ENCODE measurements around the gene NEURL4. TPM values are rescaled to one million over a fixed set of nuclear protein-coding genes. Genes with fewer than 3 reads are reported as not detected.

Gene NEURL4
- 20.7 and 22.1 TPM in 2 replicates for polyA plus RNA-seq (2012; rRNA removed)
- polyA plus RNA-seq (2012; cell fraction: cytosol; rRNA removed), result 4.9 and 7.6 TPM in 2 replicates
- polyA plus RNA-seq (2012; cell fraction: nucleus; rRNA removed), result 156 and 173 TPM in 2 replicates

DNA sequence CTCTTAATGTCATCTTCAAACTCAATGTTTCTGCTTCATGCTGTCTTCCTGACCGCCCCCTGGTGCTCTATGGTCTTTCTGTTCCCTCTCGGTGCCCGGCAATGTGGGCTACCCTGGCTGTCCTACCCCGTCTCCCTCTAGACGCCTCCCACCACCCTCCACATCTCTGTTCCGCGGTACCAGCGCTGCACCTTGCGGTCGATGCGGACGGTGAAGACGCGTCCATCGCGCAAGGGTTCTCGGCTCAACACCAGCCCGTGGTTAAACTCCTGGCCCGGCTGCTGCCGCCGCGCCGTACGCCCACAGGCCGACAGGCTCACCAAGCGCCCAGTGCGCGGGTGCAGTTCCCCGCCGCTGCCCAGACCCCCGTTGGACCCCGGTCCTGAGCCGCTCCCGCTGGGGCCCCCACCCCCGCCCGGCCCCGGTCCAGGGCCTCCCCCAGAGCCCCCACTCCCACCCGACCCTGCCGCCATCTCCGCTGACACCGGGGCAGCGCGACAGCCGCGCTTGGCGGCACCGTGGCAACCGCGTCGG lies at the start of gene NEURL4:
NEURL4 (minus strand) TSS at position 496 of the 534 bp plus-strand sequence; CDS start at position 473, 23 bp downstream.
- H3K4me3 ChIP-seq (ENCODE audit: low read depth in 2 of 2, low read length in 1 of 2), result peak within 1 kb of the TSS; percentile 69 to 93
- H3K4me1 ChIP-seq (ENCODE audit: control insufficient read depth in 1 of 2, insufficient read depth in 2 of 2, low read depth in 1 of 2, low read length in 1 of 2), result peaks cover 3 to 13% of the 10 kb centered on the region in 2 experiments; a peak in 2 of 4 replicates
- no peaks in the 10 kb centered on the region for H3K9me3 ChIP-seq
- peak within 1 kb of the TSS; percentile 86 for H3K4me2 ChIP-seq
- H3K9me2 ChIP-seq, result no peaks in the 10 kb centered on the region
- H3K27ac ChIP-seq (ENCODE audit: low read depth in 2 of 2, low read length in 1 of 2), result peak within 1 kb of the TSS; percentile 79 to 92
- H3F3A ChIP-seq (replicated peaks; ENCODE audit: insufficient read depth), result no peaks in the 10 kb centered on the region
- WGBS (ENCODE audit: low lambda C conversion rate), result 1% methylated on average over 28 of the region's 50 CpGs
- H3K9ac ChIP-seq, result peak within 1 kb of the TSS; percentile 65
- CTCF ChIA-PET, result interaction anchor here (0.8 to 2.3 kb wide), 8 partner anchors 16 to 283 kb away, joined by 3 to 7 read pairs (median 4); partner anchors contain the start of gene TMEM95
- no peaks in the 10 kb centered on the region for H4K20me1 ChIP-seq (ENCODE audit: insufficient read depth)
- H3K36me3 ChIP-seq (replicated peaks in 1 of 2; ENCODE audit: control insufficient read depth in 1 of 2, insufficient read depth in 2 of 2, low read length in 1 of 2), result peaks cover 2 to 25% of the 10 kb centered on the region in 2 experiments
- H2AFZ ChIP-seq (ENCODE audit: low read depth), result peak within 1 kb of the TSS; percentile 75
- DNase-seq, result no peak
- no peak; the same call in 1 of the 2 replicates for TF ChIP-seq MXI1 (IDR thresholded peaks at IDR 0.05; ENCODE audit: low read depth, low read length)
- TF ChIP-seq FOXM1 (IDR thresholded peaks at IDR 0.05; ENCODE audit: low read depth), result no peak
- TF ChIP-seq, protein P1, sequence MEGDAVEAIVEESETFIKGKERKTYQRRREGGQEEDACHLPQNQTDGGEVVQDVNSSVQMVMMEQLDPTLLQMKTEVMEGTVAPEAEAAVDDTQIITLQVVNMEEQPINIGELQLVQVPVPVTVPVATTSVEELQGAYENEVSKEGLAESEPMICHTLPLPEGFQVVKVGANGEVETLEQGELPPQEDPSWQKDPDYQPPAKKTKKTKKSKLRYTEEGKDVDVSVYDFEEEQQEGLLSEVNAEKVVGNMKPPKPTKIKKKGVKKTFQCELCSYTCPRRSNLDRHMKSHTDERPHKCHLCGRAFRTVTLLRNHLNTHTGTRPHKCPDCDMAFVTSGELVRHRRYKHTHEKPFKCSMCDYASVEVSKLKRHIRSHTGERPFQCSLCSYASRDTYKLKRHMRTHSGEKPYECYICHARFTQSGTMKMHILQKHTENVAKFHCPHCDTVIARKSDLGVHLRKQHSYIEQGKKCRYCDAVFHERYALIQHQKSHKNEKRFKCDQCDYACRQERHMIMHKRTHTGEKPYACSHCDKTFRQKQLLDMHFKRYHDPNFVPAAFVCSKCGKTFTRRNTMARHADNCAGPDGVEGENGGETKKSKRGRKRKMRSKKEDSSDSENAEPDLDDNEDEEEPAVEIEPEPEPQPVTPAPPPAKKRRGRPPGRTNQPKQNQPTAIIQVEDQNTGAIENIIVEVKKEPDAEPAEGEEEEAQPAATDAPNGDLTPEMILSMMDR (IDR thresholded peaks at IDR 0.05), result peak; percentile 20
- TF ChIP-seq MEF2A (IDR thresholded peaks at IDR 0.05; ENCODE audit: borderline replicate concordance, low read depth), result no peak
- TF ChIP-seq POLR2AphosphoS5 (IDR thresholded peaks at IDR 0.05; ENCODE audit: low read depth, low read length), result no peak
- TF ChIP-seq, protein P2, sequence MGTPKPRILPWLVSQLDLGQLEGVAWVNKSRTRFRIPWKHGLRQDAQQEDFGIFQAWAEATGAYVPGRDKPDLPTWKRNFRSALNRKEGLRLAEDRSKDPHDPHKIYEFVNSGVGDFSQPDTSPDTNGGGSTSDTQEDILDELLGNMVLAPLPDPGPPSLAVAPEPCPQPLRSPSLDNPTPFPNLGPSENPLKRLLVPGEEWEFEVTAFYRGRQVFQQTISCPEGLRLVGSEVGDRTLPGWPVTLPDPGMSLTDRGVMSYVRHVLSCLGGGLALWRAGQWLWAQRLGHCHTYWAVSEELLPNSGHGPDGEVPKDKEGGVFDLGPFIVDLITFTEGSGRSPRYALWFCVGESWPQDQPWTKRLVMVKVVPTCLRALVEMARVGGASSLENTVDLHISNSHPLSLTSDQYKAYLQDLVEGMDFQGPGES (IDR thresholded peaks at IDR 0.05; ENCODE audit: low read depth, low read length), result no peak
- TF ChIP-seq, protein P3, sequence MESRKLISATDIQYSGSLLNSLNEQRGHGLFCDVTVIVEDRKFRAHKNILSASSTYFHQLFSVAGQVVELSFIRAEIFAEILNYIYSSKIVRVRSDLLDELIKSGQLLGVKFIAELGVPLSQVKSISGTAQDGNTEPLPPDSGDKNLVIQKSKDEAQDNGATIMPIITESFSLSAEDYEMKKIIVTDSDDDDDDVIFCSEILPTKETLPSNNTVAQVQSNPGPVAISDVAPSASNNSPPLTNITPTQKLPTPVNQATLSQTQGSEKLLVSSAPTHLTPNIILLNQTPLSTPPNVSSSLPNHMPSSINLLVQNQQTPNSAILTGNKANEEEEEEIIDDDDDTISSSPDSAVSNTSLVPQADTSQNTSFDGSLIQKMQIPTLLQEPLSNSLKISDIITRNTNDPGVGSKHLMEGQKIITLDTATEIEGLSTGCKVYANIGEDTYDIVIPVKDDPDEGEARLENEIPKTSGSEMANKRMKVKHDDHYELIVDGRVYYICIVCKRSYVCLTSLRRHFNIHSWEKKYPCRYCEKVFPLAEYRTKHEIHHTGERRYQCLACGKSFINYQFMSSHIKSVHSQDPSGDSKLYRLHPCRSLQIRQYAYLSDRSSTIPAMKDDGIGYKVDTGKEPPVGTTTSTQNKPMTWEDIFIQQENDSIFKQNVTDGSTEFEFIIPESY (IDR thresholded peaks at IDR 0.05; ENCODE audit: borderline replicate concordance, low read depth), result no peak
- TF ChIP-seq SMC3 (IDR thresholded peaks at IDR 0.05; ENCODE audit: low read depth, low read length), result no peak
- no peak for TF ChIP-seq CHD2 (IDR thresholded peaks at IDR 0.05; ENCODE audit: low read length, partially characterized antibody)
- no peak for TF ChIP-seq EP300 (IDR thresholded peaks at IDR 0.05; ENCODE audit: borderline replicate concordance in 1 of 2, low read depth in 1 of 2, low read length in 1 of 2)
- TF ChIP-seq, protein P4, sequence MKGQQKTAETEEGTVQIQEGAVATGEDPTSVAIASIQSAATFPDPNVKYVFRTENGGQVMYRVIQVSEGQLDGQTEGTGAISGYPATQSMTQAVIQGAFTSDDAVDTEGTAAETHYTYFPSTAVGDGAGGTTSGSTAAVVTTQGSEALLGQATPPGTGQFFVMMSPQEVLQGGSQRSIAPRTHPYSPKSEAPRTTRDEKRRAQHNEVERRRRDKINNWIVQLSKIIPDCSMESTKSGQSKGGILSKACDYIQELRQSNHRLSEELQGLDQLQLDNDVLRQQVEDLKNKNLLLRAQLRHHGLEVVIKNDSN (IDR thresholded peaks at IDR 0.05; ENCODE audit: borderline replicate concordance, low read depth), result no peak
- TF ChIP-seq FOSL2 (IDR thresholded peaks at IDR 0.05; ENCODE audit: borderline replicate concordance, low read depth), result no peak
- TF ChIP-seq NRF1 (IDR thresholded peaks at IDR 0.05; ENCODE audit: low read depth, low read length), result no peak
- no peak for TF ChIP-seq TEAD4 (IDR thresholded peaks at IDR 0.05; ENCODE audit: borderline replicate concordance, insufficient read depth)
- TF ChIP-seq, protein P5, sequence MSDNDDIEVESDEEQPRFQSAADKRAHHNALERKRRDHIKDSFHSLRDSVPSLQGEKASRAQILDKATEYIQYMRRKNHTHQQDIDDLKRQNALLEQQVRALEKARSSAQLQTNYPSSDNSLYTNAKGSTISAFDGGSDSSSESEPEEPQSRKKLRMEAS (IDR thresholded peaks at IDR 0.05; ENCODE audit: low read depth), result no peak
- no peak for TF ChIP-seq TAF1 (IDR thresholded peaks at IDR 0.05; ENCODE audit: borderline replicate concordance, low read depth, low read length)
- peak; percentile 77 for TF ChIP-seq YY1 (IDR thresholded peaks at IDR 0.05; ENCODE audit: low read depth)
- H3K27me3 ChIP-seq (ENCODE audit: insufficient read depth), result no peaks in the 10 kb centered on the region
- peaks cover 17% of the 10 kb centered on the region; the same call in 1 of the 2 replicates for H3K79me2 ChIP-seq (ENCODE audit: insufficient read depth)
- POLR2A ChIA-PET, result interaction anchor here (0.6 to 2.3 kb wide), 10 partner anchors 8 to 112 kb away, joined by 3 to 11 read pairs (median 5); partner anchors contain the start of genes ACADVL, DLG4, DVL2 and GPS2

Measured in SK-N-SH (cell line).